ENCODE measurements around the gene RPN1. TPM values are rescaled to one million over a fixed set of nuclear protein-coding genes. Genes with fewer than 3 reads are reported as not detected.

RPN1 gene
- total RNA-seq, 4 donors from 2014 or later, result 197 to 219 (median 212) TPM

- no peak for ATAC-seq
- in situ Hi-C loops (cut with MboI; ENCODE audit: low sequenced_read_pairs in 4 of 4), result no loop called here
- no peak for TF ChIP-seq POLR2A (IDR thresholded peaks at IDR 0.05)
- TF ChIP-seq CTCF (IDR thresholded peaks at IDR 0.05 in 4 of 5, conservative IDR thresholded peaks at IDR 0.05 in 1 of 5), result no peak
- H3K36me3 ChIP-seq, result peaks cover 0 to 61% of the 10 kb centered on the region in 2 donors
- DNase-seq, result no peak
- H3K9me3 ChIP-seq, result no peaks in the 10 kb centered on the region
- H3K27me3 ChIP-seq, result no peaks in the 10 kb centered on the region
- no peak overlapping the region for H3K27ac ChIP-seq
- no peaks in the 10 kb centered on the region for H3K4me1 ChIP-seq
- intact Hi-C loops (cut with DNase I; ENCODE audit: low total_unique reads), result no loop called here
- H3K4me3 ChIP-seq, result no peak overlapping the region
Measured at GRCh38 chr3:128634075-128634611, 16.5 kb downstream of the RPN1 start.

GRCh38 chr3:128632301-128632700 is 18.3 kb downstream of the RPN1 start:
- peak in 1 of 2 donors; percentile 36 for ATAC-seq
- intact Hi-C loops (cut with DNase I; ENCODE audit: low total_unique reads), result no loop called here
- in situ Hi-C loops (cut with MboI; ENCODE audit: low sequenced_read_pairs in 4 of 4), result no loop called here

GRCh38 chr3:128629936-128630335 is 20.7 kb downstream of the RPN1 start:
- Histone ChIP-seq H3K4me1 (peaks cover 0 to 6% of the 10 kb centered on the region in 2 donors), H3K4me3 (no peak overlapping the region), H3K27me3 (no peaks in the 10 kb centered on the region), H3K27ac (peak overlapping the region; percentile 4 to 51 (median 34)), H3K9me3 (no peaks in the 10 kb centered on the region), H3K36me3 (peaks cover 0 to 68% of the 10 kb centered on the region in 2 donors)
- in situ Hi-C loops (cut with MboI; ENCODE audit: low sequenced_read_pairs in 4 of 4) (no loop called here), intact Hi-C loops (cut with DNase I; ENCODE audit: low total_unique reads) (no loop called here)
- DNase-seq (no peak), ATAC-seq (no peak)
- no peak for TF ChIP-seq CTCF (IDR thresholded peaks at IDR 0.05 in 4 of 5, conservative IDR thresholded peaks at IDR 0.05 in 1 of 5)
- TF ChIP-seq POLR2A (IDR thresholded peaks at IDR 0.05), result no peak

More at GRCh38 chr3:128632301-128632700, 18.3 kb downstream of the RPN1 start:
- DNase-seq, result no peak
- Histone ChIP-seq H3K9me3 (no peaks in the 10 kb centered on the region), H3K4me1 (peaks cover 0 to 5% of the 10 kb centered on the region in 2 donors), H3K27me3 (no peaks in the 10 kb centered on the region), H3K36me3 (peaks cover 0 to 63% of the 10 kb centered on the region in 2 donors), H3K27ac (peak overlapping the region; percentile 38 to 72 (median 54)), H3K4me3 (no peak overlapping the region)
- TF ChIP-seq POLR2A (IDR thresholded peaks at IDR 0.05) (no peak), CTCF (IDR thresholded peaks at IDR 0.05 in 4 of 5, conservative IDR thresholded peaks at IDR 0.05 in 1 of 5) (no peak)

GRCh38 chr3:128625409-128625945 is 25.1 kb downstream of the RPN1 start:
- H3K9me3 ChIP-seq, result no peaks in the 10 kb centered on the region
- in situ Hi-C loops (cut with MboI; ENCODE audit: low sequenced_read_pairs in 4 of 4) (no loop called here), intact Hi-C loops (cut with DNase I; ENCODE audit: low total_unique reads) (no loop called here)
- H3K4me1 ChIP-seq, result peaks cover 19 to 25% of the 10 kb centered on the region in 2 donors
- TF ChIP-seq CTCF (IDR thresholded peaks at IDR 0.05 in 4 of 5, conservative IDR thresholded peaks at IDR 0.05 in 1 of 5), result no peak
- no peak for TF ChIP-seq POLR2A (IDR thresholded peaks at IDR 0.05)
- H3K36me3 ChIP-seq, result peaks cover 4 to 87% of the 10 kb centered on the region in 2 donors
- no peak for DNase-seq
- H3K27me3 ChIP-seq, result no peaks in the 10 kb centered on the region
- no peak for ATAC-seq
- no peak overlapping the region for H3K4me3 ChIP-seq
- peak overlapping the region in 3 of 4 donors; percentile 35 to 78 (median 71) for H3K27ac ChIP-seq

Data from gastrocnemius medialis (tissue), 4 donors.